HPDE6-E6E7 (cell line): Measurements from ENCODE around the gene RELT.
"Not testable (repeated sequence)": the region's sequence is repeated elsewhere in the genome, so short reads cannot be mapped to it uniquely, and the experiment has no call there.

Source experiments
- DNase-seq: peaks from one replicate; pipeline ENCODE4 v3.0.0; 2011; ENCODE audit warnings: missing footprints; ENCODE audit errors: extremely low spot score

RELT gene

GRCh38 chr11:73431396-73431795, 55.2 kb downstream of the RELT start:
- no peak for DNase-seq

- DNase-seq = not testable (repeated sequence)
Observed at GRCh38 chr11:73436859-73437258, 60.7 kb downstream of the RELT start.

GRCh38 chr11:73439002-73439843, 63.0 kb downstream of the RELT start:
- no peak for DNase-seq

GRCh38 chr11:73445980-73446379, 69.8 kb downstream of the RELT start:
- DNase-seq = no peak

- DNase-seq = no peak
Observed at GRCh38 chr11:73446766-73447165, 70.6 kb downstream of the RELT start.
